H1 (cell line): ENCODE measurements around the gene UBA6. TPM values are rescaled to one million over a fixed set of nuclear protein-coding genes. Genes with fewer than 3 reads are reported as not detected.

ENCODE experiments used
- CTCF ChIA-PET: fragments of 300-600 bp; sonication (Branson Sonifier 250); formaldehyde crosslinking; loops from one replicate; lab custom pipeline; 2021; ENCODE audit not compliant: partially characterized antibody; lab: Charles Lee
- POLR2A ChIA-PET: fragments of 300-600 bp; sonication (Branson Sonifier 250); formaldehyde crosslinking; loops from one replicate; lab custom pipeline; 2021; ENCODE audit warnings: inconsistent platforms; ENCODE audit not compliant: partially characterized antibody; lab: Charles Lee
- DNase-seq, 2 experiments: peaks; one replicate each; pipeline versions ENCODE4 v3.0.0 to v3.0.0-alpha.2; 2010 to 2022; ENCODE audit warnings: low spot score in 2 of 2, low read depth in 1 of 2, mixed read lengths in 1 of 2
- FAIRE-seq: peaks from 2 replicates; lab custom pipeline; 2011; peaks lifted over from hg19 to GRCh38; lab: Jason Lieb, UNC
- H2AFZ ChIP-seq: 2 replicates; pipeline ENCODE4 v1.8.1; 2012; ENCODE audit warnings: low read length, inconsistent platforms
- H2AK5ac ChIP-seq: 2 replicates; pipeline ENCODE4 v1.6.1; 2013; ENCODE audit warnings: low read depth, low read length
- H2BK120ac ChIP-seq: replicated peaks from 2 replicates; pipeline ENCODE3; 2013; ENCODE audit warnings: low read depth, low read length, inconsistent platforms
- H2BK12ac ChIP-seq: 2 replicates; pipeline ENCODE4 v1.6.1; 2013; ENCODE audit warnings: low read depth, low read length
- H2BK15ac ChIP-seq: 2 replicates; pipeline ENCODE4 v1.6.1; 2013; ENCODE audit warnings: low read length
- H2BK20ac ChIP-seq: 2 replicates; pipeline ENCODE4 v1.6.1; 2013; ENCODE audit warnings: low read length
- H2BK5ac ChIP-seq: 2 replicates; pipeline ENCODE4 v1.6.1; 2013; ENCODE audit warnings: low read depth, low read length
- H3K14ac ChIP-seq: 2 replicates; pipeline ENCODE4 v1.6.1; 2013; ENCODE audit warnings: inconsistent platforms; ENCODE audit not compliant: insufficient read length
- H3K18ac ChIP-seq: 2 replicates; pipeline ENCODE4 v1.6.1; 2013; ENCODE audit warnings: low read length; ENCODE audit errors: extremely low read depth
- H3K23ac ChIP-seq: 2 replicates; pipeline ENCODE4 v1.6.1; 2013; ENCODE audit warnings: inconsistent platforms; ENCODE audit not compliant: insufficient read length
- H3K23me2 ChIP-seq: 2 replicates; pipeline ENCODE4 v1.6.1; 2013; ENCODE audit warnings: low read depth, low read length
- H3K27ac ChIP-seq: 2 replicates; pipeline ENCODE4 v1.6.1; 2011; ENCODE audit warnings: low read depth, low read length, inconsistent platforms
- H3K27me3 ChIP-seq, 4 experiments: replicated peaks in 1 of 4; 1 replicate in 1 of 4; 2 replicates in 3 of 4; pipeline versions ENCODE4 v1.6.1 to v1.8.1; 2011 to 2013; ENCODE audit warnings: low read length in 3 of 4, mild to moderate bottlenecking in 3 of 4, inconsistent platforms in 2 of 4, mixed read lengths in 2 of 4, moderate library complexity in 1 of 4; ENCODE audit not compliant: control insufficient read depth in 3 of 4, insufficient read depth in 3 of 4; ENCODE audit errors: extremely low read depth in 1 of 4
- H3K36me3 ChIP-seq, 4 experiments: 2 replicates each; pipeline versions ENCODE4 v1.6.1 to v1.8.1; 2011 to 2013; ENCODE audit warnings: mild to moderate bottlenecking in 4 of 4, low read length in 3 of 4, moderate library complexity in 2 of 4, control low read depth in 1 of 4, inconsistent platforms in 1 of 4; ENCODE audit not compliant: insufficient read depth in 4 of 4, control insufficient read depth in 2 of 4
- H3K4ac ChIP-seq: replicated peaks from 2 replicates; pipeline ENCODE3; 2013; ENCODE audit warnings: low read length, low read depth, mixed read lengths, inconsistent platforms; ENCODE audit not compliant: insufficient read length
- H3K4me1 ChIP-seq, 4 experiments: replicated peaks in 1 of 4; 1 replicate in 1 of 4; 2 replicates in 3 of 4; pipeline versions ENCODE4 v1.6.1 to v1.8.1; 2011 to 2013; ENCODE audit warnings: low read length in 3 of 4, inconsistent platforms in 2 of 4, mixed read lengths in 1 of 4; ENCODE audit not compliant: insufficient read depth in 4 of 4, control insufficient read depth in 3 of 4
- H3K4me2 ChIP-seq, 2 experiments: 2 replicates each; pipeline versions ENCODE4 v1.6.1 to v1.8.1; 2011 to 2013; ENCODE audit warnings: low read depth in 2 of 2, low read length in 2 of 2, control low read depth in 1 of 2, inconsistent platforms in 1 of 2, mild to moderate bottlenecking in 1 of 2; ENCODE audit not compliant: insufficient read depth in 1 of 2
- H3K4me3 ChIP-seq, 4 experiments: fragments of 200-600, 300-600 bp in 1 of 4; sonication (generic), shearing (Covaris generic), sonication (Bioruptor Twin) in 1 of 4; 2 replicates each; pipeline versions ENCODE4 v1.5.1 to v1.8.1; 2011 to 2016; ENCODE audit warnings: low read length in 4 of 4, low read depth in 3 of 4, control low read depth in 2 of 4, inconsistent platforms in 2 of 4, mild to moderate bottlenecking in 2 of 4, mixed read lengths in 1 of 4, moderate library complexity in 1 of 4; ENCODE audit not compliant: insufficient read depth in 2 of 4; ENCODE audit errors: extremely low read depth in 1 of 4
- H3K56ac ChIP-seq: replicated peaks from 2 replicates; pipeline ENCODE3; 2013; ENCODE audit warnings: low read depth, mild to moderate bottlenecking, mixed read lengths, low read length, inconsistent platforms; ENCODE audit not compliant: insufficient read length
- H3K79me1 ChIP-seq: 2 replicates; pipeline ENCODE4 v1.6.1; 2013; ENCODE audit warnings: low read depth, low read length, control low read depth
- H3K79me2 ChIP-seq, 2 experiments: 2 replicates each; pipeline versions ENCODE4 v1.6.1 to v1.8.1; 2012 to 2013; ENCODE audit warnings: low read length in 2 of 2, mild to moderate bottlenecking in 2 of 2, inconsistent platforms in 1 of 2; ENCODE audit not compliant: insufficient read depth in 2 of 2, control insufficient read depth in 1 of 2
- H3K9ac ChIP-seq, 4 experiments: replicated peaks in 1 of 4; 1 replicate in 1 of 4; 2 replicates in 3 of 4; pipeline versions ENCODE4 v1.6.1 to v1.8.1; 2011 to 2013; ENCODE audit warnings: low read depth in 3 of 4, low read length in 3 of 4, control low read depth in 2 of 4, mild to moderate bottlenecking in 2 of 4, moderate library complexity in 2 of 4, inconsistent platforms in 1 of 4; ENCODE audit errors: extremely low read depth in 1 of 4
- H3K9me3 ChIP-seq, 2 experiments: 2 replicates each; pipeline versions ENCODE4 v1.6.1 to v1.8.1; 2012 to 2013; ENCODE audit warnings: mild to moderate bottlenecking in 2 of 2, moderate library complexity in 2 of 2, control low read depth in 1 of 2, inconsistent platforms in 1 of 2, low read depth in 1 of 2, low read length in 1 of 2, mixed read lengths in 1 of 2; ENCODE audit not compliant: insufficient read depth in 2 of 2
- H4K20me1 ChIP-seq, 2 experiments: replicated peaks in 1 of 2; 2 replicates each; pipeline versions ENCODE3 to v1.8.1; 2011 to 2013; ENCODE audit warnings: inconsistent platforms in 2 of 2, low read length in 2 of 2, mild to moderate bottlenecking in 1 of 2; ENCODE audit not compliant: insufficient read depth in 2 of 2, control insufficient read depth in 1 of 2
- H4K5ac ChIP-seq: 2 replicates; pipeline ENCODE4 v1.6.1; 2013; ENCODE audit warnings: low read length, low read depth, mixed read lengths, inconsistent platforms; ENCODE audit not compliant: insufficient read length
- H4K8ac ChIP-seq: 2 replicates; pipeline ENCODE4 v1.8.0; 2013; ENCODE audit warnings: mild to moderate bottlenecking, moderate library complexity, low read length, inconsistent platforms; ENCODE audit not compliant: insufficient read depth; ENCODE audit errors: extremely low read depth
- H4K91ac ChIP-seq: replicated peaks from 2 replicates; pipeline ENCODE3; 2013; ENCODE audit warnings: low read length, mixed read lengths, inconsistent platforms; ENCODE audit not compliant: insufficient read length
- CBX8 ChIP-seq: fragments of 300-800, 300-1000 bp; sonication (generic); IDR thresholded peaks from 2 replicates; pipeline ENCODE4 v1.7.1; 2016; ENCODE audit warnings: low read depth, low read length, borderline replicate concordance
- JUN ChIP-seq: IDR thresholded peaks from 2 replicates; pipeline ENCODE4 v1.6.1; 2011; ENCODE audit warnings: low read depth, mild to moderate bottlenecking, improper control_type of control experiment, low read length
- JUND ChIP-seq: IDR thresholded peaks from 2 replicates; pipeline ENCODE4 v1.6.1; 2011; ENCODE audit warnings: mild to moderate bottlenecking, improper control_type of control experiment, low read length
- KDM1A ChIP-seq: fragments of 200-600, 300-600 bp; sonication (generic); IDR thresholded peaks from 2 replicates; pipeline ENCODE4 v1.7.1; 2016; ENCODE audit warnings: mild to moderate bottlenecking, low read length, borderline replicate concordance
- KDM5A ChIP-seq: fragments of 200-600 bp; IDR thresholded peaks from 2 replicates; pipeline ENCODE4 v1.7.1; 2012; ENCODE audit warnings: mild to moderate bottlenecking, low read length, inconsistent platforms, mixed read lengths
- MAFK ChIP-seq: IDR thresholded peaks from 2 replicates; pipeline ENCODE4 v1.6.1; 2012; ENCODE audit warnings: low read depth, mild to moderate bottlenecking, improper control_type of control experiment, low read length
- SAP30 ChIP-seq: fragments of 300-600 bp; sonication (generic); IDR thresholded peaks from 2 replicates; pipeline ENCODE4 v1.7.1; 2012; ENCODE audit warnings: low read length, moderate library complexity, mild to moderate bottlenecking, inconsistent platforms; ENCODE audit not compliant: insufficient read depth, insufficient replicate concordance
- SIN3A ChIP-seq, 2 experiments: IDR thresholded peaks in 1 of 2; conservative IDR thresholded peaks in 1 of 2; 2 replicates each; pipeline ENCODE4 v1.6.1; 2011 to 2012; ENCODE audit warnings: low read length in 2 of 2, improper control_type of control experiment in 1 of 2, low read depth in 1 of 2, mild to moderate bottlenecking in 1 of 2
- SP2 ChIP-seq: IDR thresholded peaks from 2 replicates; pipeline ENCODE4 v1.6.1; 2012; ENCODE audit warnings: mild to moderate bottlenecking, low read length, inconsistent platforms
- SRF ChIP-seq: IDR thresholded peaks from 2 replicates; pipeline ENCODE4 v1.6.1; 2011; ENCODE audit warnings: mild to moderate bottlenecking, low read depth, low read length, moderate library complexity
- TAF1 ChIP-seq: IDR thresholded peaks from 2 replicates; pipeline ENCODE4 v1.6.1; 2011; ENCODE audit warnings: mild to moderate bottlenecking, low read depth, low read length
- TEAD4 ChIP-seq: IDR thresholded peaks from 2 replicates; pipeline ENCODE4 v1.6.1; 2012; ENCODE audit warnings: low read depth, low read length, inconsistent platforms, mixed read lengths
- WGBS, 2 experiments: shearing (Covaris generic) in 1 of 2; methylation state at CpG; one replicate each; pipeline versions ENCODE4 v1.1.6 to v1.1.7; 2013 to 2015; ENCODE audit warnings: low lambda C conversion rate in 2 of 2, mixed read lengths in 2 of 2, inconsistent platforms in 1 of 2, low coverage in 1 of 2, missing lambda C conversion rate in 1 of 2; ENCODE audit not compliant: insufficient replicate concordance in 2 of 2, insufficient coverage in 1 of 2, insufficient read length in 1 of 2; ENCODE audit errors: extremely low coverage in 1 of 2, missing lambda C conversion rate in 1 of 2; 5-methylcytosine and 5-hydroxymethylcytosine counted together
- polyA plus RNA-seq, 7 experiments: library from polyadenylated mRNA; depleted of rRNA in 3 of 7; stranded (reverse) in 5 of 7; unstranded in 2 of 7; fragments of >200 nt in 5 of 7; fragments of 200-250 nt in 2 of 7; gene quantifications; 1 replicate in 5 of 7; 2 replicates in 1 of 7; 4 replicates in 1 of 7; pipeline versions ENCODE4 v1.2.1 to v1.2.3, GENCODE V29; 2011 to 2013; ENCODE audit warnings: missing spikeins in 2 of 7, mixed read lengths in 2 of 7
- total RNA-seq: library from RNA; stranded (reverse); fragmentation: NEBNext Ultra II Directional; extraction: Animal tissue kit (Norgen Biotek cat#: 25700); gene quantifications from 2 replicates; pipeline ENCODE4 v1.2.1, GENCODE V29; 2021

The UBA6 gene
- total and polyA plus RNA-seq, 2 of the 8 experiments (the other 6 are each of a cell fraction or from before 2014, with no cell fraction given): 17.4 to 74.3 TPM

GRCh38 chr4:67587156-67587555 lies 113.8 kb downstream of the UBA6 start:
- H2BK15ac ChIP-seq: no peak overlapping the region
- no peak overlapping the region for H2AK5ac ChIP-seq
- H2BK5ac ChIP-seq: no peak overlapping the region
- H3K9ac ChIP-seq: no peak overlapping the region
- no peak overlapping the region for H3K23ac ChIP-seq
- H3K4me3 ChIP-seq: no peak overlapping the region
- H3K23me2 ChIP-seq: no peaks in the 10 kb centered on the region
- no peaks in the 10 kb centered on the region for H3K9me3 ChIP-seq
- FAIRE-seq: no peak
- no peak overlapping the region for H4K5ac ChIP-seq
- no peak overlapping the region for H3K4ac ChIP-seq
- no peak for DNase-seq
- H2BK12ac ChIP-seq: no peak overlapping the region
- 90% methylated on average over 3 of the region's 3 CpGs; no CpG with 5 or more reads in 1 of the 2 experiments for WGBS, 2 experiments
- no peak overlapping the region for H4K8ac ChIP-seq
- ChIA-PET CTCF (no interaction called here), POLR2A (no interaction called here)
- no peak overlapping the region for H2BK20ac ChIP-seq
- no peak overlapping the region for H3K14ac ChIP-seq
- H3K79me2 ChIP-seq: no peaks in the 10 kb centered on the region
- H3K4me1 ChIP-seq: no peaks in the 10 kb centered on the region
- H3K27me3 ChIP-seq: no peaks in the 10 kb centered on the region
- no peak overlapping the region for H3K56ac ChIP-seq
- no peak overlapping the region for H3K27ac ChIP-seq
- no peak overlapping the region for H3K18ac ChIP-seq
- H2BK120ac ChIP-seq: no peak overlapping the region
- H3K79me1 ChIP-seq: no peaks in the 10 kb centered on the region
- no peak overlapping the region for H3K4me2 ChIP-seq
- H2AFZ ChIP-seq: no peak overlapping the region
- no peaks in the 10 kb centered on the region for H3K36me3 ChIP-seq
- H4K91ac ChIP-seq: no peak overlapping the region
- H4K20me1 ChIP-seq: no peaks in the 10 kb centered on the region
- TF ChIP-seq KDM5A (no peak), TEAD4 (no peak), SRF (no peak), JUN (no peak), JUND (no peak), KDM1A (no peak), SAP30 (no peak), MAFK (no peak), SP2 (no peak), SIN3A (conservative IDR thresholded peaks at IDR 0.05 in 1 of 2, IDR thresholded peaks at IDR 0.05 in 1 of 2; ENCODE audit: low read depth in 1 of 2, low read length in 2 of 2) (no peak), CBX8 (no peak), TAF1 (no peak)
